Neural cell (in vitro differentiated cells): ENCODE measurements around the gene ZNF558. TPM values are rescaled to one million over a fixed set of nuclear protein-coding genes. Genes with fewer than 3 reads are reported as not detected.

Experiments used
- H2AFZ ChIP-seq: fragments of 200-600, 300-800 bp; sonication (generic), shearing (Covaris generic); 2 replicates; pipeline ENCODE4 v1.6.0; 2014; ENCODE audit warnings: low read depth, mild to moderate bottlenecking, antibody characterized with exemption, low read length, moderate library complexity
- H3F3A ChIP-seq: fragments of 200-600 bp; shearing (Covaris generic); 2 replicates; pipeline ENCODE4 v1.6.1; 2016; ENCODE audit warnings: mild to moderate bottlenecking, moderate library complexity, mixed read lengths, antibody characterized with exemption, low read length; ENCODE audit not compliant: insufficient read depth, poor library complexity, severe bottlenecking
- H3K27ac ChIP-seq: fragments of 200-600, 300-800 bp; sonication (generic), shearing (Covaris generic); 2 replicates; pipeline ENCODE4 v1.5.1; 2014; ENCODE audit warnings: mild to moderate bottlenecking, low read length, moderate library complexity
- H3K27me3 ChIP-seq: fragments of 300-800, 200-600 bp; sonication (generic), shearing (Covaris generic); 2 replicates; pipeline ENCODE4 v1.6.0; 2014; ENCODE audit warnings: mild to moderate bottlenecking, low read depth, low read length, moderate library complexity; ENCODE audit not compliant: insufficient read depth
- H3K36me3 ChIP-seq: fragments of 300-800, 200-600 bp; sonication (generic), shearing (Covaris generic); 2 replicates; pipeline ENCODE4 v1.5.1; 2014; ENCODE audit warnings: mild to moderate bottlenecking, antibody characterized with exemption, low read length, moderate library complexity; ENCODE audit not compliant: insufficient read depth
- H3K4me2 ChIP-seq: fragments of 300-800, 200-600 bp; sonication (generic), shearing (Covaris generic); 2 replicates; pipeline ENCODE4 v1.6.0; 2014; ENCODE audit warnings: mild to moderate bottlenecking, low read length
- H3K4me3 ChIP-seq: fragments of 300-800, 200-600 bp; sonication (generic), shearing (Covaris generic); 2 replicates; pipeline ENCODE4 v1.5.1; 2014; ENCODE audit warnings: mild to moderate bottlenecking, low read length, moderate library complexity
- H3K79me2 ChIP-seq: fragments of 200-600 bp; shearing (Covaris generic); replicated peaks from 2 replicates; pipeline ENCODE4 v1.6.0; 2014; ENCODE audit warnings: mild to moderate bottlenecking, low read length, moderate library complexity; ENCODE audit not compliant: insufficient read depth
- H3K9ac ChIP-seq: fragments of 300-800, 200-600 bp; sonication (generic), shearing (Covaris generic); 2 replicates; pipeline ENCODE4 v1.6.1; 2016; ENCODE audit warnings: mild to moderate bottlenecking, low read length, mixed read lengths
- H3K9me2 ChIP-seq: fragments of 200-600 bp; shearing (Covaris generic); 2 replicates; pipeline ENCODE4 v1.6.1; 2016; ENCODE audit warnings: mild to moderate bottlenecking, low read length, mixed read lengths; ENCODE audit not compliant: insufficient read depth
- H3K9me3 ChIP-seq: fragments of 200-600, 300-800 bp; sonication (generic), shearing (Covaris generic); 2 replicates; pipeline ENCODE4 v1.6.1; 2016; ENCODE audit warnings: mild to moderate bottlenecking, mixed run types, low read length, moderate library complexity, mixed read lengths
- H4K20me1 ChIP-seq: fragments of 200-600 bp; shearing (Covaris generic); 2 replicates; pipeline ENCODE4 v1.6.1; 2016; ENCODE audit warnings: mild to moderate bottlenecking, mixed run types; ENCODE audit not compliant: insufficient read depth
- EP300 ChIP-seq: fragments of 450-650 bp; conservative IDR thresholded peaks from 2 replicates; pipeline ENCODE4 v1.6.1; 2014; ENCODE audit warnings: antibody characterized with exemption, mild to moderate bottlenecking, moderate library complexity; ENCODE audit not compliant: poor library complexity, severe bottlenecking
- EZH2 ChIP-seq: fragments of 200-600, 300-800 bp; shearing (Covaris generic), sonication (generic); IDR thresholded peaks from 2 replicates; pipeline ENCODE4 v1.6.1; 2014; ENCODE audit warnings: antibody characterized with exemption, low read length, borderline replicate concordance, mild to moderate bottlenecking; ENCODE audit not compliant: insufficient read depth, poor library complexity, severe bottlenecking
- MXI1 ChIP-seq: fragments of 450-650 bp; conservative IDR thresholded peaks from 2 replicates; pipeline ENCODE4 v1.6.1; 2014; ENCODE audit warnings: antibody characterized with exemption, mild to moderate bottlenecking; ENCODE audit not compliant: poor library complexity, severe bottlenecking
- POLR2AphosphoS5 ChIP-seq: IDR thresholded peaks from 2 replicates; pipeline ENCODE4 v1.6.1; 2012
- RAD21 ChIP-seq: fragments of 450-650 bp; conservative IDR thresholded peaks from 2 replicates; pipeline ENCODE4 v1.6.1; 2014; ENCODE audit warnings: antibody characterized with exemption, mild to moderate bottlenecking, moderate library complexity
- SMC3 ChIP-seq: fragments of 450-650 bp; conservative IDR thresholded peaks from 2 replicates; pipeline ENCODE4 v1.6.1; 2014; ENCODE audit warnings: antibody characterized with exemption, mild to moderate bottlenecking, moderate library complexity; ENCODE audit not compliant: poor library complexity
- TAF1 ChIP-seq: IDR thresholded peaks from 2 replicates; pipeline ENCODE4 v1.6.1; 2012; ENCODE audit warnings: low read depth
- polyA plus RNA-seq: library from polyadenylated mRNA; depleted of rRNA; stranded (reverse); fragments of >200 nt; gene quantifications from 2 replicates; pipeline ENCODE4 v1.2.3, GENCODE V29; 2014
- TF ChIP-seq, protein P1 (sequence below): IDR thresholded peaks from 2 replicates; pipeline ENCODE4 v1.6.1; 2012; ENCODE audit warnings: borderline replicate concordance
- TF ChIP-seq, protein P2 (sequence below): fragments of 450-650 bp; IDR thresholded peaks from 2 replicates; pipeline ENCODE4 v1.5.1; 2014; ENCODE audit warnings: antibody characterized with exemption, mild to moderate bottlenecking, moderate library complexity; ENCODE audit not compliant: poor library complexity, severe bottlenecking

The ZNF558 gene
- polyA plus RNA-seq, 1 donor from 2014 or later: 65.7 TPM

DNA sequence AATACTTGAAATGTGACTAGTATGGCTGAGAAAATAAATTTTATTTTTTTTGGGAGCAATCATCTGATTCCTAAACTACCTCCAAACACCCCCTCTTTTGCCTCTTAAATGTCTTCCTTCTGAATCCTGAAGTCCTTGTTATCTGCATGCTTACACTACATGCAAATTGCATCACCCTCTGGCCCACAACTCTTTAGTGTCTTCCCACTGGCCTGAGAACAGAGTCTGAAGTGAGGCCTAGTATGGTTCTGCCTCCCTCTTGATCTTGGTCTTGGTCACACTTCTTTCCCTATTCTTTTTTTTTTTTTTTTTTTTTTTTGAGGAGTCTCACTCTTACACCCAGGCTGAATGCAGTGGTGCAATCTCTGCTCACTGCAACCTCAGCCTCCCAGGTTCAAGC lies 4.8 kb downstream of the ZNF558 start:
- Histone ChIP-seq H3K27me3 (no peaks in the 10 kb centered on the region), H2AFZ (no peak overlapping the region), H3K9me3 (no peaks in the 10 kb centered on the region), H3K4me3 (no peak overlapping the region), H3K79me2 (peaks cover 4% of the 10 kb centered on the region), H3K36me3 (peaks cover 13% of the 10 kb centered on the region), H3F3A (no peaks in the 10 kb centered on the region), H3K9me2 (no peaks in the 10 kb centered on the region), H4K20me1 (no peaks in the 10 kb centered on the region), H3K9ac (no peak overlapping the region), H3K4me2 (no peak overlapping the region), H3K27ac (no peak overlapping the region)
- TF ChIP-seq, protein P1, sequence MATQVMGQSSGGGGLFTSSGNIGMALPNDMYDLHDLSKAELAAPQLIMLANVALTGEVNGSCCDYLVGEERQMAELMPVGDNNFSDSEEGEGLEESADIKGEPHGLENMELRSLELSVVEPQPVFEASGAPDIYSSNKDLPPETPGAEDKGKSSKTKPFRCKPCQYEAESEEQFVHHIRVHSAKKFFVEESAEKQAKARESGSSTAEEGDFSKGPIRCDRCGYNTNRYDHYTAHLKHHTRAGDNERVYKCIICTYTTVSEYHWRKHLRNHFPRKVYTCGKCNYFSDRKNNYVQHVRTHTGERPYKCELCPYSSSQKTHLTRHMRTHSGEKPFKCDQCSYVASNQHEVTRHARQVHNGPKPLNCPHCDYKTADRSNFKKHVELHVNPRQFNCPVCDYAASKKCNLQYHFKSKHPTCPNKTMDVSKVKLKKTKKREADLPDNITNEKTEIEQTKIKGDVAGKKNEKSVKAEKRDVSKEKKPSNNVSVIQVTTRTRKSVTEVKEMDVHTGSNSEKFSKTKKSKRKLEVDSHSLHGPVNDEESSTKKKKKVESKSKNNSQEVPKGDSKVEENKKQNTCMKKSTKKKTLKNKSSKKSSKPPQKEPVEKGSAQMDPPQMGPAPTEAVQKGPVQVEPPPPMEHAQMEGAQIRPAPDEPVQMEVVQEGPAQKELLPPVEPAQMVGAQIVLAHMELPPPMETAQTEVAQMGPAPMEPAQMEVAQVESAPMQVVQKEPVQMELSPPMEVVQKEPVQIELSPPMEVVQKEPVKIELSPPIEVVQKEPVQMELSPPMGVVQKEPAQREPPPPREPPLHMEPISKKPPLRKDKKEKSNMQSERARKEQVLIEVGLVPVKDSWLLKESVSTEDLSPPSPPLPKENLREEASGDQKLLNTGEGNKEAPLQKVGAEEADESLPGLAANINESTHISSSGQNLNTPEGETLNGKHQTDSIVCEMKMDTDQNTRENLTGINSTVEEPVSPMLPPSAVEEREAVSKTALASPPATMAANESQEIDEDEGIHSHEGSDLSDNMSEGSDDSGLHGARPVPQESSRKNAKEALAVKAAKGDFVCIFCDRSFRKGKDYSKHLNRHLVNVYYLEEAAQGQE: no peak
- TF ChIP-seq EP300 (no peak), TAF1 (no peak)

DNA sequence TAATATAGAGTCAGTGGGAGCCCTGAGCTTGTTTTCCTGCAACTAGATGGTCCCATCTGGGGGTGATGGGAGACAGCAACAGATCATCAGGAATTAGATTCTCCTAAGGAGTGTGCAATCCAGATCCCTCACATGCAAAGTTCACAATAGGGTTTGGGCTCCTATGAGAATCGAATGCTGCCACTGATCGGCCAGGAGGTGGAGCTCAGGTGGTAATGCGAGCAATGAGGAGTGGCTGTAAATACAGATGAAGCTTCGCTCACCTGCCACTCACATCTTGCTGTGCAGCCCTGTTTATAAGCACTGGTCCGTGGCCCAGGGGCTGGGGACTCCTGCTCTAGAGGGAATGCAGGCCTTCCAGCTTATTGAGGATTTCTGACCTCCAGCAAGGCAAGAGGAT lies 5.7 kb downstream of the ZNF558 start:
- H3K9me2 ChIP-seq: no peaks in the 10 kb centered on the region
- no peaks in the 10 kb centered on the region for H4K20me1 ChIP-seq
- H3K79me2 ChIP-seq: peaks cover under 1% of the 10 kb centered on the region
- peaks cover 14% of the 10 kb centered on the region for H3K36me3 ChIP-seq
- H3K4me2 ChIP-seq: no peak overlapping the region
- no peaks in the 10 kb centered on the region for H3K9me3 ChIP-seq
- no peaks in the 10 kb centered on the region for H3F3A ChIP-seq
- no peak overlapping the region for H3K27ac ChIP-seq
- no peaks in the 10 kb centered on the region for H3K27me3 ChIP-seq
- H2AFZ ChIP-seq: no peak overlapping the region
- TF ChIP-seq POLR2AphosphoS5 (no peak), EZH2 (no peak), SMC3 (no peak), EP300 (no peak), MXI1 (no peak), TAF1 (no peak), RAD21 (no peak)
- TF ChIP-seq, protein P1: no peak
- TF ChIP-seq, protein P2, sequence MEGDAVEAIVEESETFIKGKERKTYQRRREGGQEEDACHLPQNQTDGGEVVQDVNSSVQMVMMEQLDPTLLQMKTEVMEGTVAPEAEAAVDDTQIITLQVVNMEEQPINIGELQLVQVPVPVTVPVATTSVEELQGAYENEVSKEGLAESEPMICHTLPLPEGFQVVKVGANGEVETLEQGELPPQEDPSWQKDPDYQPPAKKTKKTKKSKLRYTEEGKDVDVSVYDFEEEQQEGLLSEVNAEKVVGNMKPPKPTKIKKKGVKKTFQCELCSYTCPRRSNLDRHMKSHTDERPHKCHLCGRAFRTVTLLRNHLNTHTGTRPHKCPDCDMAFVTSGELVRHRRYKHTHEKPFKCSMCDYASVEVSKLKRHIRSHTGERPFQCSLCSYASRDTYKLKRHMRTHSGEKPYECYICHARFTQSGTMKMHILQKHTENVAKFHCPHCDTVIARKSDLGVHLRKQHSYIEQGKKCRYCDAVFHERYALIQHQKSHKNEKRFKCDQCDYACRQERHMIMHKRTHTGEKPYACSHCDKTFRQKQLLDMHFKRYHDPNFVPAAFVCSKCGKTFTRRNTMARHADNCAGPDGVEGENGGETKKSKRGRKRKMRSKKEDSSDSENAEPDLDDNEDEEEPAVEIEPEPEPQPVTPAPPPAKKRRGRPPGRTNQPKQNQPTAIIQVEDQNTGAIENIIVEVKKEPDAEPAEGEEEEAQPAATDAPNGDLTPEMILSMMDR: no peak
- no peak overlapping the region for H3K9ac ChIP-seq
- H3K4me3 ChIP-seq: no peak overlapping the region
